Spleen (tissue), 7 donors: ENCODE results near the gene ZNF77.

ENCODE experiments used
- POLR2AphosphoS5 ChIP-seq, 3 donors: sonication (generic); formaldehyde crosslinking; IDR thresholded peaks; one replicate each; pipeline ENCODE4 v1.5.1; 2017; ENCODE audit warnings: antibody characterized with exemption in 3 of 3
- TF ChIP-seq, protein P1 (sequence below), 11 experiments: fragments of 200-600 bp in 7 of 11; fragments of 450-650 bp in 4 of 11; sonication (generic) in 4 of 11; IDR thresholded peaks in 8 of 11; conservative IDR thresholded peaks in 3 of 11; 1 replicate in 7 of 11; 2 replicates in 4 of 11; pipeline versions ENCODE4 v1.4.0 to v1.8.0; 2016 to 2021; ENCODE audit warnings: antibody characterized with exemption in 11 of 11, inconsistent platforms in 4 of 11, mild to moderate bottlenecking in 1 of 11
- donor health status: DM: no; HTN: no; CAD: no; lungs with moderate emphysema.
- donor health status: DM: no; HTN: no; CAD: no.
- donor health status: DM: no; HTN: no; CAD: no.

DNA sequence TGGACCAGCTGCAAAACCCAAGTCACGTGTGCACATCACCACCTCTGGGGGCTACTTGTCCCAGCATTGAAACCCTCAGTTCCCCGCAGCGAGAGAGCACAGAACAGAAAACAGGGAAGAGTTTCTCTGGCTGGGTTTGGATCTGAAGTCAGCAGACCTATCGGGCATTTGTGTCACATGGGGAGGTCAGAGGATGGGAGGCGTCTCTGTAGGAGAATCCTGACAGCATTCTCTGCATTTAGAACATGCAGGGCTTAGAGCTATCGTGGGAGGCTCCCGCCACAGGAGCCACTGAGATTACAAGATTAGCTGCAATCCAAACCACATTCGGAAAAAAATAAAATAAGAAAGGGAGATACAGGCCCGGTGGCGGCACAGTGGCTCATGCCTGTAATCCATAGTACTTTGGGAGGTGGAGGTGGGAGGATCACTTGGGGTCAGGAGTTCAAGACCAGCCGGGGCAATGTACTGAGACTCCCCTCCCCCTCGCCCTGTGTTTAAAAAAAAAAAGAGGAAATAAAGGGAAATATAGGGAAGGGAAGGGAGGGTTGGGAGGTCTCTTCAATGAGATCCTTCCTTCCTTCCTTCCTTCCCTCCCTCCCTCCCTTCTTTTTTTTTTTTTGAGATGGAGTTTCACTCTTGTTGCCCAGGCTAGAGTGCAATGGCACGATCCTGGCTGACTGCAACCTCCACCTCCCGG is 29.7 kb upstream of the ZNF77 start:
- TF ChIP-seq, protein P1, sequence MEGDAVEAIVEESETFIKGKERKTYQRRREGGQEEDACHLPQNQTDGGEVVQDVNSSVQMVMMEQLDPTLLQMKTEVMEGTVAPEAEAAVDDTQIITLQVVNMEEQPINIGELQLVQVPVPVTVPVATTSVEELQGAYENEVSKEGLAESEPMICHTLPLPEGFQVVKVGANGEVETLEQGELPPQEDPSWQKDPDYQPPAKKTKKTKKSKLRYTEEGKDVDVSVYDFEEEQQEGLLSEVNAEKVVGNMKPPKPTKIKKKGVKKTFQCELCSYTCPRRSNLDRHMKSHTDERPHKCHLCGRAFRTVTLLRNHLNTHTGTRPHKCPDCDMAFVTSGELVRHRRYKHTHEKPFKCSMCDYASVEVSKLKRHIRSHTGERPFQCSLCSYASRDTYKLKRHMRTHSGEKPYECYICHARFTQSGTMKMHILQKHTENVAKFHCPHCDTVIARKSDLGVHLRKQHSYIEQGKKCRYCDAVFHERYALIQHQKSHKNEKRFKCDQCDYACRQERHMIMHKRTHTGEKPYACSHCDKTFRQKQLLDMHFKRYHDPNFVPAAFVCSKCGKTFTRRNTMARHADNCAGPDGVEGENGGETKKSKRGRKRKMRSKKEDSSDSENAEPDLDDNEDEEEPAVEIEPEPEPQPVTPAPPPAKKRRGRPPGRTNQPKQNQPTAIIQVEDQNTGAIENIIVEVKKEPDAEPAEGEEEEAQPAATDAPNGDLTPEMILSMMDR (IDR thresholded peaks at IDR 0.05 in 8 of 11, conservative IDR thresholded peaks at IDR 0.05 in 3 of 11): no peak
- TF ChIP-seq POLR2AphosphoS5 (IDR thresholded peaks at IDR 0.05): peak in 2 of 3 donors; percentile 22 to 40
